D721Med (cell line): ENCODE measurements around the gene SCUBE1.

ENCODE experiments used
- DNase-seq: peaks from one replicate; pipeline ENCODE4 v3.0.0; 2011; ENCODE audit warnings: low spot score; ENCODE audit not compliant: insufficient read length
- FAIRE-seq: peaks from 2 replicates; lab custom pipeline; 2011; peaks lifted over from hg19 to GRCh38; lab: Jason Lieb, UNC
- TF ChIP-seq, protein P1 (sequence below): IDR thresholded peaks from 2 replicates; pipeline ENCODE4 v1.5.1; 2012; ENCODE audit warnings: mild to moderate bottlenecking, control low read depth; ENCODE audit not compliant: insufficient read depth; ENCODE audit errors: missing control alignments

SCUBE1 gene

DNA sequence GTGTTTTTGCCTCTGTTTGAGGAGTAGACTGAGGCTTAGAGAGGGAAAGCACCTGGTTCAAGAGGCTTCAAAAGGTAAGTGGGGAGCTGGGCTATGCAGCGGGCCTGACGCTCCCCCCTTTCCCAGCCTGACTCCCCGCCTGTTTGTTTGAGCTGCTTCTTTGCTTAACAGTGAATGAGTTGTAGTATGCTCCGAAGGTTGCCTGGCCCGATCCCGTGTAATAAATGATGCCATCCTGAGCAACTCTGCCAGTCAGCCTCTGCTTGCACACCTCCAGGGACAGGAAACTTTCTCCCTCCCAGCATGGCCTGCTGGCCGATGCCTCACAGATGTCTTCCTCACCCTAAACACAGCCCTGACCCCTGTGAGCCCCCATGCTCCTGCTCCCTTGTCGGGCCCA is 110.7 kb downstream of the SCUBE1 start:
- FAIRE-seq (no peak), DNase-seq (no peak)
- TF ChIP-seq, protein P1, sequence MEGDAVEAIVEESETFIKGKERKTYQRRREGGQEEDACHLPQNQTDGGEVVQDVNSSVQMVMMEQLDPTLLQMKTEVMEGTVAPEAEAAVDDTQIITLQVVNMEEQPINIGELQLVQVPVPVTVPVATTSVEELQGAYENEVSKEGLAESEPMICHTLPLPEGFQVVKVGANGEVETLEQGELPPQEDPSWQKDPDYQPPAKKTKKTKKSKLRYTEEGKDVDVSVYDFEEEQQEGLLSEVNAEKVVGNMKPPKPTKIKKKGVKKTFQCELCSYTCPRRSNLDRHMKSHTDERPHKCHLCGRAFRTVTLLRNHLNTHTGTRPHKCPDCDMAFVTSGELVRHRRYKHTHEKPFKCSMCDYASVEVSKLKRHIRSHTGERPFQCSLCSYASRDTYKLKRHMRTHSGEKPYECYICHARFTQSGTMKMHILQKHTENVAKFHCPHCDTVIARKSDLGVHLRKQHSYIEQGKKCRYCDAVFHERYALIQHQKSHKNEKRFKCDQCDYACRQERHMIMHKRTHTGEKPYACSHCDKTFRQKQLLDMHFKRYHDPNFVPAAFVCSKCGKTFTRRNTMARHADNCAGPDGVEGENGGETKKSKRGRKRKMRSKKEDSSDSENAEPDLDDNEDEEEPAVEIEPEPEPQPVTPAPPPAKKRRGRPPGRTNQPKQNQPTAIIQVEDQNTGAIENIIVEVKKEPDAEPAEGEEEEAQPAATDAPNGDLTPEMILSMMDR = no peak

DNA sequence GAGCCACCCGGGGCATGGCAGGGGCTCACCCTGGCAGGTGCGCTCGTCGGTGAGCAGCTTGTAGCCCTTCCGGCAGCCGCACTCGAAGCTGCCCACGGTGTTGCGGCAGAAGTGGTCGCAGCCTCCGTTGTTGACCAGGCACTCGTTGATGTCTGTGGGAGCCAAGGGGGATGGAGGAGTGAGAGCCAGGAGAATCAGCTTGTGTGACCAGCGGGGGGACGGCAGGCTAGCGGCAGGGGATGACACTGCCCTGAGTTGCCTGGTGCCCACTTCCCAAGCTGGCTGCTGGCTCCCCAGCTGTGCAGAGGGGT is 111.5 kb downstream of the SCUBE1 start:
- FAIRE-seq = no peak
- no peak for DNase-seq

DNA sequence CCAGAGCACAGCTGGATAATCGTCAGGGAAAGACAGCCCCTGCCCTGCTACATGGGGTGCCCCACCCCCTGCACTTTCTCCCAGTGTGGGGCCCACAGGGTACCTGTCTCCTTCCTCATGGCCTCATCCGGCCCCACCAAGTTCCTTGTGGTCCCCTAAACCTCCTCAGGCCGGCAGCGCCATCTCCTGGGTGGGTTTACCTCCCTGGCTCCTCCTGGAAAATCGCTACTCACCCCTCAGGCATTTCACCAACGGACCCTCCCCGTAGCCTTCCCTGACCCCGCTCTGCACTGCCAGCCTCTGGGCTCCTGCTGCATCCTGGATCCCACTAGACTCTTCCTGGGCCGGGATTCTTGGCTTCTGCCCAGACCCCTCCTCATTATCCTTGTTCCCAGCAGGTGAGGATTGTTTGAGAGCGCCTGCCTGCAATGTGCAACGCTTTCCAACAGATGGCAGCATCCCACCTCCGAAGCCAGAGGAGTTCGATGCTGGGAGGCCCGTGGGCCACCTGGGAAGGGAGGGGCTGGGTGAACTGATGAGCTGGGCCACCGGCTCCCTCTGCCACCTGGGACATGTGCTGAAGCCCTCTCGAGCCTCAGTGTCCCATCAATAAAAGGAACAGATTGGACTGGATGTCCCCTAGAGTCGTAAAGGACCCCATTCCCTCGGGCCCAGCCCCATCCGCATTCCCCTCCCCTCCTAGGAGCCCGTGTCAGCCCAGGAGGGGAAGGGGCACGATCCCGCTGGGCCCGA is 112.0 kb downstream of the SCUBE1 start:
- DNase-seq = peak; percentile 49
- FAIRE-seq = no peak

More for the DNA sequence above, 111.5 kb downstream of the SCUBE1 start:
- TF ChIP-seq, protein P1 = no peak

DNA sequence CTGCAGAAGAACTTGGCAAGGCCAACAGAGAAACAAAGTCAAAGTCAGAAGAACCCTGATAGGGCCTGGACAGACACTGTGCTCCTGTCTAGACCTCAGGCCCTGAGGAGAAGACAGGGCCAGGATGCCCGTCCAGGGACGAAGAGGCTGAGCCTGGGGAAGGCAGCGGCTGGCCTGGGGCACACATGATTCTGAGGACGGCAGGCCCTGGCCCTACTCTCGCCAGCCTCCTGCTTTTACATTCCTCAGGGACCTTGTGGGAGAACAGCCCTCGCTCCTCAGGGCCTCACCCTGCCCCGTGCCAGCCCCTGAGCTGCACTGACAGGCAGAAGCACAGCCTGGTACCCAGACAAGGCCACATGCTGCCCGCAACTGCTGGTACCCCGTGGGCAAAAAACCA is 112.6 kb downstream of the SCUBE1 start:
- DNase-seq (no peak), FAIRE-seq (no peak)
- TF ChIP-seq, protein P1 = no peak

More for the DNA sequence above, 112.0 kb downstream of the SCUBE1 start:
- TF ChIP-seq, protein P1 = peak; percentile 80

DNA sequence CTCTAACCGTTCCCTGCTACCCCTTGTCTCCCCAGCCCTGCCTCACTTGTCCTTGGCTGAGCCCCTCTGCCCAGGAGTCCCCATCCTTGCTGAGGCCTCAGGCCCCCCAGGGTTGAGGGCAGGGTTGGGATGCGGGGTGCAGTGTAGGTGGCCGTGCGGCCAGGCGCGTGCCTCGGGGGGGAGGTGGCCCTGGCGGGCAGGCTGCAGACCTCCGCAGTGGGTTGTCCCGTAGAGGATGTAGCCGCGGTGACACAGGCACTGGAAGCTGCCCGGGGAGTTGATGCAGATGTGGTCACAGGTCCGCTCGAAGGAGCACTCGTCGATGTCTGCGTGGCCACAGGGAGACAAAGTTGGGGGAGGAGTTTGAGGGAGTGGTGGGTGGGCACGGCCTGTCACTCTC is 114.3 kb downstream of the SCUBE1 start:
- TF ChIP-seq, protein P1 = no peak
- no peak for DNase-seq
- FAIRE-seq = no peak

DNA sequence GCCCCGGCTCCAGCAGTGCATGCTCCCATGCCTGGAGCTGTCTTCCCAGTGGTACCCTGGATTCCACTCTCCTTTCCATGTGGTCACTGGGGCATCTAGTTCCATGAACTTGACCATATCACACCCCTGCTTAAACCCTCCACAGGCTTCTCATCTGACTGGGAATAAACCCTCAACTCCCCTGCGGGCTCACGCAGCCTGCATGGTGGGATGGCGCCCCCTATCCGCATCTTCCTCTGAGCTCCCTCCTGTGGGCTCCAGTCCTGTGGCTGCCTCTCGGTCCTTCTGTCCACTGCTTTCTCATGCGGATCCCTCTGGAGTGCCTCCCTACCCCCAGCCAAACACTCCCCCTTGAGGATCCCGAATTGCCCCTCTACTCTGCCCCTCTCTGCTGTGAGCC is 114.8 kb downstream of the SCUBE1 start:
- TF ChIP-seq, protein P1 = peak; percentile 48
- DNase-seq (peak; percentile 49), FAIRE-seq (no peak)

DNA sequence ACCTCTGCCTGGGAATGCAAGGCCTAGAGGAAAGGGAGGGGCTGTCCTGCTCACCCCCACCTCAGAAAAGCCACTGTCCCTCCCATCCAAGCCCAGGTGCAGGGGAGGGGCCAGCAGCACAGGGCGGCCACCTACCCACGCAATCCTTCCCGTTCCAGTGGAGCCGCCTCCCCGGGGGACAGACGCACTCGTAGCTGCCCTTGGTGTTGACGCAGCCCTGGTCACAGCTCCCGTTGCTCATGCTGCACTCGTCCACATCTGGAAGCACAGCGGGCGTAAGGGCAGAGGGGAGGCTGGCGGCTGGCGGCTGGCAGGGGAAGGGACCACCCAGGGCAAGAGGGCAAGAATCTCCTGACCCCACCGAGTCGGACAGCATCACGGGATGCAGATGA is 115.9 kb downstream of the SCUBE1 start:
- TF ChIP-seq, protein P1 = no peak
- DNase-seq = no peak
- no peak for FAIRE-seq
